NCI-H2029 (cell line): ENCODE results near the gene SSTR3.
"Not testable (repeated sequence)": the region's sequence is repeated elsewhere in the genome, so short reads cannot be mapped to it uniquely, and the experiment has no call there.

Experiments used
- DNase-seq: peaks from one replicate; lab custom pipeline; 2025; lab: John Stamatoyannopoulos, UW

The SSTR3 gene

DNA sequence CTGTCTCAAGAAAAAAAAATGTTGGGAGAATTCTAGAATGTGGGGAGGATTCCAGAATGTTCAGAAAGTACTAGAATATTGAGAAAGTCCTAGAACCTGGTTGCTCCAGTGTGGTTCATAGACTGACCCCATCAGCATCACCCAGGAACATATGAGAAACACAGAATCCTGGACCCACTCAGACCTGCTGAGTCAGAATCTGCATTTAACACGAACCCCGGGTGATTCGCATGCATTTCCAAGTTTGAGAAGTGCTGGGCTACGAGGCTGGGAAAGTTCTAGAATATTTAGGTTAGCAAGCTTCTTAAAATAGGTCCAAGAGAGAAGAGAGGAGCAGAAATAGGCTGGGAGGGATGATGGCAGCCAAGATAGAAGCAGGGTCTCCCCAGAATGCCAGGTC is 30.6 kb downstream of the SSTR3 start:
- no peak for DNase-seq

DNA sequence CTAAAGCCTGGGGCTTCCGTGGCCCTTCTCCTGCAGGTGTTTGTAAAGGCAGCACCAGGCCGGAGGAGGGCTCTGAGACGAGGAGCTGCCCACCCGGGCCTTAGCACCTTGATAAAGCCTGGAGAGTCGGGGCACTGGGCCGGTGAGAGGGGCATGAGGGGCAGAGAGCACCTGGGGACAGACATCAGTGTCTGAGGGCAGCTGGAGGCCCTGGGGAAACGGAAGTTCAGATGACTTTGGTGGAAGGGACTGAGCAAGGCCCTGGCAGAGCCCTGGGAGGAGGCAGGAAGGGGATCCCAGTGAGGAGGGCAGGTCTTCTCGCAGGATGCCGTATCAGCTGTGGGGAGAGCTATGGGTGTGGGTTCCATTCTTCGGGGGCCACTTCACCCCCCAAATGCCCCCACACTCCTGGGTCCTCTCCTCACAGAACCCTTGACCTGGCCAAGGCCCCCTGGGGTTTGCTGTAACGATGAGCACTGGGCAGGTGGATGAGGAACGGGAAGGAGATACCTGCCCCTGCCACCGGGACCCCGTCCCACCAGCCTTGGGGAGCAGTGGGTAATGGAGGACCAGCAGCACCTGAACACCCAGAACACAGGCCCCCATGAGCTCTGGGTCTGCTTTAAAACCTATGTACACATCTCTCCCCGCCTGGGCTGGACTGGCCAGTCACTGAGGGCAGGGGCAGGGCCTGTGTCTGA is 31.6 kb downstream of the SSTR3 start:
- DNase-seq: no peak

DNA sequence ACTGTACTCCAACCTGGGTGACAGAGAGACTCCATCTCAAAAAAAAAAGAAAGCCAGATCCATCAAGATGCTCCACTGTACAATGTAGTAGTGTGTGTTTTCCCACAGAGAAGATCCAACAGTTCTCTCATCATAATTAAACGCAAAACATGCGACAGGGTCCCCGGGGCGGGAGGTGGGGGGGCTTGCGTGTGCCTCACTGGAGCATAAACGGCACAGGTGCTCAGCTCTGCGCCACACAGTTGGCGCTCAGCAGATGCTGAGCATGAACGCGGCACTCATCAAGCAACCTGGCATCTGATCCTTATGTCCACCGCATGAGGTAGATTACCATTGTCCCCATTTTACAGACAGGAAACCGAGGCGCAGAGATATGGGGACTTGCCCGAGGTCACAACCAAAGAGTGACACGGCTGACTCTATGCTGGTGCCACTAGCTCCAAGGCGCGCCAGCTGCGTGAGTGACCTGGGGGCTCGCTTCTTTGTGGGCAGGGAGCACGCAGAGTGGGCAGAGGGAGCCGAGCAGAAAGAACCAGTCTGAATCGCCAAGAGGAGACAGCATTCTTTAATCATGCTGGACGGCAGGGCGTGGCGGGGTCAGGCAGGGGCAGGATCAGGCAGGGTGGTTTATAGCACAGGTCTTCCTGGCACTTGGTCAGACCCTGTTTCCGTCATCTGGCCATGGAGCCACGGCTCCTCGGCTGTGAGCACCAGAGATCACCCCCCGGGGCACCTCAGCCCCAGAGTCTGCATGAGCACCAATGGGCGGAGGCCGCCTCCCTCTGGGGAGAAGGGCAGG is 32.5 kb downstream of the SSTR3 start:
- DNase-seq: no peak

DNA sequence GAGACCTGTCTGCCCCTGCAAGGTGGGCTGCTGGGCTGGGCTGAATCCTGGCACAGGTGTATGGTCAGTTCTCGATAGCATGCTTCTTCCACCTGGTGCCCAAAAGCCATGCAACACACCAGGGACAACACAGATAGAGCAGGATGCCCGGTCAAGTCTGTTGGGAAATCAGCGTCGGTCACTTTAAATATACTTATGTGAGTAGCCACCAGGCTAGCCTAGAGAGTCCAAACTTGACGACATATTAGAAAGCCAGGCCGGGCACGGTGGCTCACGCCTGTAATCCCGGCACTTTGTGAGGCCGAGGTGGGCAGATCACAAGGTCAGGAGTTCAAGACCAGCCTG is 33.2 kb downstream of the SSTR3 start:
- no peak for DNase-seq

DNA sequence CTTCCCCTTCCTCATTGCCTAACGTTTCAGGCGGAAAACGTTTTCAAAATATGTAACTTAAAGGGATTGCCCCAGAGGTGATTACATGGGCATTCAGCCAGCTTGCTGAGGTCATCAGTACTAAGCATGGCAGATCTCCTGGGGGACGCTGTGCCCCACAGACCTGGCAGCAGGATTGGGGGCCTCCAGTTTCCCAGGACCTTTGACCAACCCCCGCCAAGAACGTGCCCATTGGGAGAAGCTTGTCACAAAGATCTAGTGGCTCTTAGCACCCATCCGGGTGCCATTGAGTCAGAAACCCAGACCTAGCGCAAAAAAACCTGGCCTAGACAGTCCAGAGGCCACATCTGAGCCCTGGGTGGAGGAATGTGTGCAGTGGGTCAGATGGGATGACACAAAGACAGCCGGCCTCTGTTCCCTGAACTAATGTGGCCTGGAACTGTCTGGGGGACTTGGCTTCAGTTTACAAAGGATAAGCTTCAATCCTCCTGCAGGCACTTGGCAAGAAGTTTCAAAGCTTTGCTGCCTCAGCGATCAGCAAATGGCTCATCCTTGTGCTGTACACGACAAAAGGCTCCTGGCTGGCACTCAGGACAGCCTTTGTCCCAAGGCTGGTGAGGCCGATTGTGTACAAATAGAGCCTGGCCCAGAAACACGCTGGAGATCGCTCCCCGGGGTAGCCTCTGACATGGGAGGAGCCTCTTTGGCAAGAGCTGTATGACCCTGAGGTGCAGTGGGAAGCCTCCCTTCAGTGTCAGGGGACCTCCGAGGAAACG is 33.7 kb downstream of the SSTR3 start:
- DNase-seq: no peak

DNA sequence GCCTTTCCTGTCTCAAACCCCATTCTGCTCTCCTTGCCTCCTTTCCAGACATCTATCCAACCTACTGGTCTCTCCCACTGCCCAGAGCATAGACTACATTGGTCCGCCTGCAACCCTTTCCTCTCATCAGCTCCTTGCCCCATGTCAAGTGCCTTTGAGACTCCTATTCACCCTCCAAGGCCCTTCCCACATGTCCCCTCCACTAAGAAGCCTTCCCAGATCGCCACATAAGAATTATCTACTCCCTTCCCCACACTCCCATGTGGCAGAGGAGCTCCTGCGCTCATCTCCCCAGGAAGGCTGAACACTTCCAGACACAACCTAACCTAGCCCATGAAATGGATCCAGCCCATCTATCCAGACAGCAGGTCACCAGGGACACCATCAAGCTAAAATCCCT is 34.5 kb downstream of the SSTR3 start:
- DNase-seq: no peak

DNA sequence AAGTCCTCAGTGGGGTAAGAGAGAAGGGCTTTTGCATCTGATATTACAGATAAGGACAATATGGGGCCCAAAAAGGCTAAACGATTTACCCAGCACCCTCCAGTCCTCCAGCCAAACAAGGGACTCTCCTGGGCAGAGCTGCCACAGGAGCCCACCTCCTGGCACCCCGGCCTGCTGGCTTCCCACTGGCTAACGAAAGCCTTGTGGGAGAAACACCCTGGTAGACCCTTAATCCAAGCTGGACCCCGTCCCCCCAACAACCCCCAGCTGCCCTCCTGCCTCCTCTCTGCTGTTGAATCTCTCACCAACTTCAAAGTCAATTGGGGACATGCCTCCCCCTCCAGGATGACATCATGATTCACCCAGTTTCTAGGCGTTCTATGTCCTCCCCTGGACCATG is 35.1 kb downstream of the SSTR3 start:
- DNase-seq: no peak

DNA sequence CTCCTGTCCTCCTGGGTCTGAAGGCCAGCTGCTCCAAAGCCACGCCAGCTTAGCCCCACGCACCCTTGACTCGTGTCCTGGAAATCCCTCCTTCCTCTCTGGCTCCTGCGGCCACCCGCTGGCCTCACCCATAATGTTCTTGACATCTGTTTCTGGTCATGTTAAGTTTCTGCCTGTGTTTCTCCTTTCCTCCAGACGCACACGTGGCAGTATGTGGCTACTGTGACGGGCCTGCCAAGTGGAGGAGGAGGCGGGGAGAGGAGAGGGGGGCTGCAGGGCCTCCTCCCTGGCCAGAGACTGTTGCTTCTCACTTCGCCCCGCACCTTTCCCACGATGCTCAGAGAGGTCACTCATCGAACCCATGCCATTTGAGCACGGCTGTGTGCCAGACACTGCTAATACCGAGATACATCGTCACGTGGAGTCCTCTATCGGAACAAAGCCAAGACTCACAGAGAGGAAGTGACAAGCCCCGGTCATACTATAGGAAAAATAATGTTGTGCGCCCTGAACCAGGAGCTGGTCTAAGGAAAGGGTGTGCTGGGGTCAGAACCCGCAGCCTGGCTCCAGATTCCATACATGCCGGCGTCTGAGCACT is 35.7 kb downstream of the SSTR3 start:
- DNase-seq: no peak

DNA sequence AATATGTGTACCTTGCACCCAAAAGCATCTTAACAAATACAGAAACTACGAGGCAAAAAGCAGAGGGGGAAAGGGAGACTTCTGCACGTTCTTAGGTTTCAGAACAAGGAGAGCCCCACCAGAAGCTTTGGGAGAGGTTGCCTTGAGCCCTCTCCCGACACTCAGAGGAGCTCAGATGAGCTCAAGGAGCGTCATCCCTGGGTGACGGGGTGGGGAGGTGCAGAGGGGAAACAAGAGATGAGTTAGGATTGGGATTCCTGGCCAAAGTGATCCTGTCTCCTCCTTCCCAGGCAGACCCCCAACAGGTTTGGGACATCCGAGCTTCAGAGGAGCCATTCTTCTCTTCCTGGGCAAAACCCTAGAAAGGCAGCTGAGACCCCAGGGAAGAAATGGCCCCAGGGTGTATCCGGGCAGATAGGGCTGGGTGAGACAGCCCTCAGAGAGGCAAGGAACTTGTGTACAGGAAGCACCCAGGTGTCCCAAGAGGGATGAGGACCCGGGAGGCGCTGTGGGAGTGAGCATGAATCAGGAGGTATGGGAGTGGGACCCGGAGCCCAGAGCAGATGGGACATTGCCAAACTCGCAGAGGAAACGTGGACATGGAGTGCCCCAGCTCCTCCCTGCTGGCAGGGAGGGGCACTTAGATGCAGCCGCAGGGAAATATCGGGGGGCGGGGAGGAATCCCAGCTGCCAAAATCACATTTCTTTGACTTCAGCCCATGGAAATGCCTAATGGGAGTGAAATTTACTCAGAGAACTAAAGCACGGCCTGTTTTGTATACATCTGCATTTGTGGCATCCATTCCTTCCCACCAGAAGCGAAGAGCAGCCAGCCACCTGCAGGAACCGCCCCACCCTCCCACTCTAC is 36.6 kb downstream of the SSTR3 start:
- no peak for DNase-seq

DNA sequence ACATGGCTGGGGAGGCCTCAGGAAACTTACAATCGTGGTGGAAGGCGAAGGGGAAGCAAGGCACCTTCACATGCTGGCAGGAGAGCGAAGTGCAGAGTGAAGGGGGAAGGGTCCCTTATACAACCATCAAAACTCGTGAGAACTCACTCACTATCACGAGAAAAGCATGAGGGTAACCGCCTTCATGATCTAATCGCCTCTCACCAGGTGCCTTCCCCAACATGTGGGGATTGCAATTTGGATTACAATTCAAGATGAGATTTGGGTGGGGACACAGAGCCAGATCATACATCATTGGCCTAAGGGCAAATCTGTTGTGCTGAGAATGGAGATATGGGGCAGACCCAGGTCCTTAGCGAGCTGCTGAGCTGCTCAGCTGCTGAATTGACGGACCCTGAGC is 37.3 kb downstream of the SSTR3 start:
- no peak for DNase-seq

DNA sequence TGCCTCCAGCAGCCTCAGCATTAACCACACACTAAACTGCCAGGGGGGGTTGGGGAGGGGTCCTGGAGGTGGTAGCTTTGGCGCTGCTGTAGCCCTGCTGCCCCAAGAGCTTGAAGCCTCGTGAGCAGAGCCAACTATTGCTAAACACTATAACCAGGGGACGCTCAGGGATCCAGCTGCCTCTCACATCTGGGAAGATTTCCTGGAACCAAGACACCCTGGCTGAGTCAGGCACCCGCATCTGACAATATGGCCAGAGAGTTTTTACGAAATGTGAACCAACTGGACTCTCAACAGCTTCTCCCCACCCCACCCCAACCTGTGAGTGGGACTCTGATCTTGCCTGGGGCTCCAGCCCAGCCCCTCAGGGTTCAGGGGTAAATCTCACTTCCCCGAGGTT is 38.6 kb downstream of the SSTR3 start:
- no peak for DNase-seq

DNA sequence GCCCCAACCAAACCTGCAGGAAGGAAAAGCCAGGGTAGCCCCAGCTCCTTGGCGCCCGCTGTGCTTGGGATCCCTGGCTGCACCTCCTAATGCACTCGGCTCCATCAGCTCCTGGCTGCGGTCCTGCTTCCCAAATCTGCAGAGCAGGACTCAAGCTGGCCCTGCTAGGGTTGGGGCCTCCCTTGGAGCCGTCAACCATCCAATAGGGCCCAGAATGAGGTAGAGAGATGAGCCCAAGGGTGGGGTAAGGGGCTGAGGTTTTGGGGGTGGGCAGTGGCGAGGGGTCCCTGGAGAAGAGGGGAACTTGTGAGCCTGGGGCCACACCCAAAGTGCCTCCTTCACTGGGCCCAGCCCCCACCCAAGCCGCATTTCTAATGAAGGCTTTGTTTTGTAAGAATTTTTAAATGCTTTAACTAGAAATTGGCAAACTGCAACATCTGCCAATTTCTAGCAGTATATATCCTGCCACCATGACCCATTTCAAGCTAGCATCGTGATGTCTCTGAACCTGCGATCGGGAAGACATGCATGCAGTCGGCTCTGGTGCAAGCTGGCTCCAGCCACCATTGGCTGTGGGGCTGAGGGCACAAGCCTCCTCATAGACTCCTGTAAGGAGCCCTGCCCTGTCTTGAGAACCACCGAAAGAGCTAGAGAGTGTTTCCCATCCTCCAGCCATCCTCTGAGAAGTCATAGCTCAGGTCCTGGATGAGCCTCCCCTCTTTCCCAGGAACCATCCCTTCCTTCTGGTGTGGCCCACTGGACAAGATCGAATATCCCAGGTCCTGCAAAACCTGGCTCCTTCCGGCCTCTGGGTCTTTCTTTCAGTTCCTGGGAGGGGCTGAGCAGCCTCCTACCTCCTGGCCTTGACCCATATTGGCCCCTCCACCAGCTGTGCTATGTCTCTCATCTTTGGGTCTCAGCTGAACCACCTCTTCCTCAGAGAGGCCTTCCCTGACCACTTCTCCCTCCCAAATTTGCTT is 39.7 kb downstream of the SSTR3 start:
- no peak for DNase-seq

DNA sequence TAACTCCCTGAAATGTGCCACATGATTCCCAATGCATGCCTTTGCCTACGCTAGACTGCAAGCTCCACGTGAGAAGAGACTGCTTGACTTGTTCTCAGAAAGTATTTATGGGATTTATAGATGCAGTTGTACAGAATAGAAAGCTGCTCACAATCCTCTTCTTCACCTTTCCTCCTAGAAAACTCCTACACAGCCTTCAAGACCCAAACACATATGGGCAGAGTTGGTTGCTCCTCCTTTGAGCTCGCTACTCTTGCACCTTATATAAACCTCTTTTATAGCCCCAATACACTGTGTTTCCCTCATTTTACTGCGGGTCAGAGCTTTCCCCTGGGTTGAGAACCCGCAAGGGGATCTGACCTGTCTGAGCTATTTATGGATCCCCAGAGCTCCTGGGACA is 40.6 kb downstream of the SSTR3 start:
- DNase-seq: no peak

DNA sequence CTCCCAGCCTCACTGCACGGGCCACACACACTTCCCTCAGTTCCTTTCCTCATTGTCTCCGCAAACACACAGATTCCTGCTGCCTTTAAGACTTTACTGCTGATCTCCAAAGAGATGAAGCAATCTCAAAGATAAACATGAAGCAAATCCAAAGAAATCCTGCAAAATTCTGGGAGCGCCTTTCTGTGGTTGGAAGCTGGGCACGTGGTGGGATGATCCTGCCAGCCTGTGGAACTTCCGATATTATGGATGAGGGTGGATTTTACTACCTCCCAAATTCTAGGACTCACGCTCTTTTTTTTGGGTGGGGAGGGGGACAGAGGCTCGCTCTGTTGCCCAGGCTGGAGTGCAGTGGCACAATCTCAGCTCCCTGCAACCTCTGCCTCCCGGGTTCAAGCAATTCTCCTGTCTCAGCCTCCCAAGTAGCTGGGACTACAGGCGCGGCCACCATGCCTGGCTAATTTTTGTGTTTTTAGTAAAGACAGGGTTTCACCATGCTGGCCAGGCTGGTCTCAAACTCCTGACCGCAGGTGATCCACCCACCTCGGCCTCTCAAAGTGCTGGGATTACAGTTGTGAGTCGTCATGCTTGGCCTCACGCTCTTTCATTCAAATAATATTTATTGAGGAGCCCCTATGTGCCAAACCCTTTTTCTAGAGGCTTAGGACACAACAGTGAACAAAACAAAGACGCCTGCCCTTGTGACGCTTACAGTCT is 41.4 kb downstream of the SSTR3 start:
- not testable (repeated sequence) for DNase-seq

DNA sequence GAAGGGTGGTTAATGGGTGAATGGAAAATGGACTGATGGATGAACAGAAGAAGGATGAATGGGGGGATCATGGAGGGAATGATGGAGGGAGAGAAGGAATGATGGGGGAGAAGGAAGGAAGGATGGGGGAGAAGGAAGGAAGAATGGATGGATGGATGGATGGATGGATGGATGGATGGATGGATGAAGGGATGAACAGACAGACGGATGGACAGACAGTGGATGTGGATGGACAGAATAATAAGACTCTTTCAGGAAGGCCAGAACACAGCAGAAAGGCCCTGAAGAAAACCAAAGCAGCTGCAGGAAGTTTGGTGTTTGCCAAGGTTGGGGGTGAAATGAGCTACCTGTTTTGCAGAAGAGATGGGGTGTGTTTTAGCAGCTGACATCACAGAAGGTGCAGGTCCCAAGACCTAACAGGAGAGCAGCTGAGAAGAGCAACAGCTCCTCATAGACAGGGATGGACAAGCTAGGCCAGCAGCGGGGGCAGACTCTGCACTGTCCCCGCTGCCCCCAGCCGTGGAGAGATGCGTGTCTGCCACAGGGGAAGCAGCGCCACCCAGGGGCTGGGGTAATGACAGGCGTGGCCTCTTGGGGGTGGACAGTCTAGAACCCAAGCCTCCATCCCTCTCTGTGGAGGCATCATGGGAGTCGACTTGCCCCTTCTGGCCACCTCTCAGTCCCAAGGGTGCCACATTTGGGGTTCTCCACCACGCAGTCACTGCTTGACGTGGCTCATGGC is 42.2 kb downstream of the SSTR3 start:
- DNase-seq: no peak

DNA sequence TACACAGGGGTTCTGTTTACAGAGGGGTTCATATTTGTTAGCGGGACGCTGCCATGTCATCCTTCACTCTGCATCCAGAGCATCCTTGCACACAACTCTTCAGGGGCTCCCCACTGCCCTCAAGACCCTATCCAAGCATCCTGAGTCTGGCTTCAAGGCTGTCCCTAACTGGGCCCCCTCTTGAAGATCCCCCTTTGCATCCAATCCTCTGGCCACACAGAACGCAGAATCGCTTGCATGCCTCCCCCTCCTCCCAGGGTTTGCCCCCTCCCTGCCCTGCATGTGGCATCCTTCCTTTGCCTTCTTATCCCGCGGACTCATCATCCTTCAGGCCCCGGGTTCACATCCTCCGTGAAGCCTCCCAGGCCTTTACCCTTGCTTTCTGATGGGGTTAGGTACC is 42.9 kb downstream of the SSTR3 start:
- no peak for DNase-seq

DNA sequence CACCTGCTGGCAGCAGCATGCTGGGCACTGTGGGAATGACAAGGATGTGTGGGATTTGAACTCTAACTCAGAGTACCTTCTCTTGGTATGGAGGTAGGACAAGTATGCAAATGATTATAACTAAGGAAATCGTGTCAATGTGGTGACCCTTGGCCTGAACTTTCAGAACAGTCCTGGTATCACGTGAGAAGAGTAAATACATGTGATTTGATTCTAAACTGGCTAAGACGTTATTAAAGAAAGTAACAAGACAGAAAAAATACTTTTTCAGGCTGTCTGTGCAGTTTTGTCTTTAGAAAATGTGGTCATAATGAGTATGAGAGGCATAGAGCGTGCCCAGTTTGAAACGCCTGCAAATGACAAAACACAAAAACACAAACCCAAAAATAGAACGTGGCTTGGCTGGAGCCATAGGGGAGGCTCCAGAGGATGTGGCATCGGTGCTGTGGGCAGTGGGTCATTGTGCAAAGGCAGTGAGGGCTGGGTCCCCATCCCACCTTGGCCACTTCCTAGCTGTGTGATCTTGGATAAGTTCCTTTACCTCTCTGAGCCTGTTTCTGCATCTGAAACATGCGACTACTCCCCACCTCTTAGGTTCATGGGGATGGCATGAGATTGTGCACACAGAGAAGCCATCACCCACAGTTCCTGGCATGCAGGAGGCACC is 44.2 kb downstream of the SSTR3 start:
- DNase-seq: no peak

DNA sequence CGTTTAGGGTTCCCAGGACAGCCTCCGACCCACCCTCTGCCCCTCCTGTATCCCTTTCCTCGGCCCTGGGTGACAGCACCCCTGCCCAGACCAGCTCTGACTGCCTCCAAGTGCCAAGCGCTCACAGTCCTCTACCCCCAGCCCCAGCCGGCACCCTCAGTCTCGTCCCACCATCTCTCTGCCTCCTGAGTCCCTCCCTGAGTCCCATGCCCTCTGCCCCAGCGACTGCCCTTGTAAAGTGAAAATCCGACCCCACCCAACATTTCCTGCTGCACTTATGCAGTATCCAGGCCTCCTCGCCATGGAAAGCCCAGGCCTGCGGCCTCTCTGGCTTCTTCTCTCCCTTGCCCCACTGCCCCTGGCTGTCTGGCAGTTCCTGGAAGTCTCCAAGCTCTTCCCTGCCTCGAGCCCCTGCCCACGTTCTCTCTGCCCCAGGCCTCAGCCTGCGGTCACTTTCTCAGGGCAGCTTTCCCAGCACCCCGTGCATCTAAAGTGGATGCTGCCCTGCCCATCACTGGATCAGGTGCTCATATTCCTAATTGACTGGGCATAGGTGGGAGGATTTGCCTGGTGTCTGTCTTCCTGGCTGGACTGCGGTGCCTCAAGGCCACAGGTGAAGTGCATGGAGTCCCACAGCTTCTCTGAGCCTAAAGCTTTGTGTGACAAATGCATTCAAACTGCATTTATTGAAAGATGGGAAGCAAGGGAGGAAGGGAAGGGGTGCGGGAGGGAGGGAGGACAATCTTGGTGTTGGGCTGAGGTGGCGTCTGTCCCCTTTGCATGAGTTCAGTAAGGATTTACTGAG is 44.9 kb downstream of the SSTR3 start:
- DNase-seq: no peak
